HG03354 (cell line): ENCODE measurements around the gene COPZ2.

Source experiments
- ATAC-seq: cut with Tn5 transposase; IDR thresholded peaks from one replicate; pipeline ENCODE4 v1.9.1; 2021; ENCODE audit warnings: mild to moderate bottlenecking; ENCODE audit not compliant: unreplicated experiment, poor library complexity, severe bottlenecking

Gene COPZ2

GRCh38 chr17:48056879-48057278 is 19.3 kb upstream of the COPZ2 start:
- ATAC-seq = no peak

GRCh38 chr17:48056246-48056745 is 18.7 kb upstream of the COPZ2 start:
- ATAC-seq = no peak

- ATAC-seq = no peak
Observed at GRCh38 chr17:48055531-48056245, 18.1 kb upstream of the COPZ2 start.

GRCh38 chr17:48054238-48055185 is 16.9 kb upstream of the COPZ2 start:
- no peak for ATAC-seq

- ATAC-seq = no peak
Observed at GRCh38 chr17:48053758-48054237, 16.2 kb upstream of the COPZ2 start.

GRCh38 chr17:48052956-48053757 is 15.6 kb upstream of the COPZ2 start:
- no peak for ATAC-seq

GRCh38 chr17:48051706-48052486 is 14.3 kb upstream of the COPZ2 start:
- no peak for ATAC-seq

- no peak for ATAC-seq
Observed at GRCh38 chr17:48051283-48051682, 13.7 kb upstream of the COPZ2 start.

GRCh38 chr17:48048384-48049126 is 11.0 kb upstream of the COPZ2 start:
- peak; percentile 46 for ATAC-seq

GRCh38 chr17:48047741-48048383 is 10.3 kb upstream of the COPZ2 start, which contains the start of gene NFE2L1:
Gene NFE2L1 (plus strand): TSS chr17:48048359. CDS start chr17:48051119, 2,760 bp downstream.
- ATAC-seq = peak; percentile 93

- ATAC-seq = no peak
Observed at GRCh38 chr17:48047113-48047740, 9.6 kb upstream of the COPZ2 start.

GRCh38 chr17:48046296-48046695 is 8.7 kb upstream of the COPZ2 start:
- no peak for ATAC-seq

GRCh38 chr17:48045316-48046001 is 7.9 kb upstream of the COPZ2 start:
- no peak for ATAC-seq

GRCh38 chr17:48044851-48045250 is 7.3 kb upstream of the COPZ2 start:
- ATAC-seq = no peak

GRCh38 chr17:48043176-48043575 is 5.6 kb upstream of the COPZ2 start:
- ATAC-seq = no peak

- ATAC-seq = no peak
Observed at GRCh38 chr17:48038687-48039086, 1.1 kb upstream of the COPZ2 start.

- ATAC-seq = no peak
Observed at GRCh38 chr17:48037838-48038323, 284 bp upstream of the COPZ2 start.
